Ovary (tissue), 9 donors: ENCODE measurements around the gene PACSIN2. TPM values are rescaled to one million over a fixed set of nuclear protein-coding genes. Genes with fewer than 3 reads are reported as not detected.

Experiments used
- DNase-seq, 5 donors: peaks; one replicate each; pipeline ENCODE4 v3.0.0-alpha.2; 2019 to 2020
- H3K27ac ChIP-seq, 2 donors: fragments of 200-600 bp; one replicate each; pipeline versions ENCODE4 v1.5.1 to v1.8.0; 2019 to 2022
- H3K27me3 ChIP-seq: fragments of 200-600 bp; one replicate; pipeline ENCODE4 v1.8.0; 2022
- H3K36me3 ChIP-seq: fragments of 200-600 bp; sonication (generic); one replicate; pipeline ENCODE4 v1.5.1; 2019
- H3K4me1 ChIP-seq: one replicate; pipeline ENCODE4 v1.8.1; 2013; ENCODE audit warnings: mild to moderate bottlenecking, moderate library complexity; ENCODE audit not compliant: insufficient read depth
- H3K4me3 ChIP-seq: fragments of 200-600 bp; sonication (generic); one replicate; pipeline ENCODE4 v1.5.1; 2017
- H3K9me3 ChIP-seq, 2 donors: fragments of 200-600 bp in 1 of 2; sonication (generic) in 1 of 2; one replicate each; pipeline versions ENCODE4 v1.5.1 to v1.8.1; 2013 to 2019; ENCODE audit warnings: mild to moderate bottlenecking in 1 of 2, moderate library complexity in 1 of 2
- CTCF ChIP-seq, 3 donors: fragments of 450-650 bp in 2 of 3; fragments of 200-600 bp in 1 of 3; IDR thresholded peaks; one replicate each; pipeline versions ENCODE4 v1.5.1 to v1.8.0; 2016 to 2022; ENCODE audit warnings: antibody characterized with exemption in 3 of 3, mild to moderate bottlenecking in 1 of 3
- EP300 ChIP-seq: sonication (generic); formaldehyde crosslinking; IDR thresholded peaks from one replicate; pipeline ENCODE4 v1.6.1; 2017; ENCODE audit warnings: antibody characterized with exemption
- POLR2A ChIP-seq: fragments of 450-650 bp; IDR thresholded peaks from one replicate; pipeline ENCODE4 v1.6.1; 2017; ENCODE audit warnings: antibody characterized with exemption, mild to moderate bottlenecking, moderate library complexity
- WGBS, 3 donors: extraction: QIAGEN DNeasy Blood & Tissue Kit in 1 of 3; methylation state at CpG; one replicate each; pipeline versions ENCODE4 v1.1.5 to v1.1.7; 2013 to 2017; 5-methylcytosine and 5-hydroxymethylcytosine counted together
- intact Hi-C, 4 donors: fragments of 100-400 bp; cut with DNase I; formaldehyde crosslinking; loops; one replicate each; pipeline versions ENCODE4 v1.11.0 to v1.15.1; 2022 to 2023
- polyA plus RNA-seq, 2 donors: library from polyadenylated mRNA; stranded (reverse); fragments of 200-250 nt in 1 of 2; fragments of 350-450 nt in 1 of 2; fragmentation: Illumina TruSeq in 1 of 2; extraction: RNeasy Lipid Tissue Mini Kit (QIAGEN cat#74804) in 1 of 2; gene quantifications; one replicate each; pipeline ENCODE4 v1.2.3, GENCODE V29; 2013 to 2014
- total RNA-seq, 7 donors: library from RNA; depleted of rRNA in 2 of 7; stranded (reverse); fragments of >200 nt in 2 of 7; fragmentation: NEBNext Ultra II Directional in 3 of 7; extraction: Animal tissue kit (Norgen Biotek cat#: 25700) in 3 of 7; gene quantifications; one replicate each; pipeline versions ENCODE4 v1.1.0 to v1.2.4, GENCODE V29; 2016 to 2023
- donor health status: DM: no; HTN: no; CAD: no; lungs with moderate emphysema.
- donor health status: DM: no; HTN: no; CAD: no.
- donor health status: Bipolar disorder and iron deficiency.
- donor health status: DM: yes; HTN: yes; CAD: no.
- donor health status: DM: no; HTN: no; CAD: no.
- donor health status: DM: yes; HTN: yes; CAD: no.

The PACSIN2 gene
- total and polyA plus RNA-seq, 9 donors, result 25.5 to 60.0 (median 48.0) TPM

- no peak for TF ChIP-seq POLR2A
- no peak overlapping the region for H3K27ac ChIP-seq
- no peak overlapping the region for H3K4me3 ChIP-seq
- no peaks in the 10 kb centered on the region for H3K36me3 ChIP-seq
- H3K4me1 ChIP-seq, result peaks cover 13% of the 10 kb centered on the region
- DNase-seq, result no peak
- no peaks in the 10 kb centered on the region for H3K9me3 ChIP-seq
- WGBS, 3 donors, result 60 to 81% (median 62%) methylated on average over 10 of the region's 10 CpGs
- intact Hi-C loops, result no loop called here
- no peaks in the 10 kb centered on the region for H3K27me3 ChIP-seq
These were observed 54.2 kb downstream of the PACSIN2 start for GRCh38 chr22:42960531-42961399.

GRCh38 chr22:42959576-42960509 is 55.1 kb downstream of the PACSIN2 start:
- DNase-seq, result peak in 1 of 5 donors; percentile 44
- H3K27ac ChIP-seq, result no peak overlapping the region
- H3K4me3 ChIP-seq, result no peak overlapping the region
- H3K4me1 ChIP-seq, result peaks cover 13% of the 10 kb centered on the region
- TF ChIP-seq CTCF (IDR thresholded peaks at IDR 0.05) (no peak), EP300 (no peak), POLR2A (no peak)
- no peaks in the 10 kb centered on the region for H3K36me3 ChIP-seq
- no peaks in the 10 kb centered on the region for H3K27me3 ChIP-seq
- intact Hi-C loops, result no loop called here
- WGBS, 3 donors, result 35 to 50% (median 37%) methylated on average over 13 of the region's 13 CpGs
- H3K9me3 ChIP-seq, result no peaks in the 10 kb centered on the region

- Histone ChIP-seq H3K27ac (no peak overlapping the region), H3K4me1 (peaks cover 13% of the 10 kb centered on the region), H3K4me3 (no peak overlapping the region), H3K36me3 (no peaks in the 10 kb centered on the region), H3K9me3 (no peaks in the 10 kb centered on the region), H3K27me3 (no peaks in the 10 kb centered on the region)
- WGBS, 3 donors, result 71 to 79% (median 75%) methylated on average over 6 of the region's 6 CpGs
- no peak for DNase-seq
- intact Hi-C loops, result no loop called here
- TF ChIP-seq EP300, result no peak
- no peak for TF ChIP-seq POLR2A
- no peak for TF ChIP-seq CTCF (IDR thresholded peaks at IDR 0.05)
These were observed 56.0 kb downstream of the PACSIN2 start for GRCh38 chr22:42958937-42959336.

DNA sequence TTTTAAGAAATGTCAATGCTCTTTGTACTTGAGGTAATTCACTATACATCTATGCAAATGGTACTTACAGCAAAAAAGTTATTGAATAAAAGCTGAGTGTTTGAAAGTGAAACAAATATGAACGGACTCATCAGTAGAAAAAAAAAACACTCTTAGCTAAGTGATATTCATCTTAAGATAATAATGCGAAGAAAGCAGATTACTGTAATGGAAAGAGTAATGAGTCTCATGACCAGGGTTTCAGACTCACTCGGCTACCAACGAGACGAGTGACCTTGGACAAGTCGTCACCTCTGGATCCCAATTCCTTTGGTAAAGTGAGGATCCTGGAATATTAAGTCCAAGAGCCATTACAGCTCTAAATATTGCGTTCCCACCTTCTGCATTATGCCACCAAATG is 57.0 kb downstream of the PACSIN2 start:
- TF ChIP-seq POLR2A (no peak), CTCF (IDR thresholded peaks at IDR 0.05) (no peak), EP300 (no peak)
- Histone ChIP-seq H3K27me3 (no peaks in the 10 kb centered on the region), H3K9me3 (no peaks in the 10 kb centered on the region), H3K36me3 (no peaks in the 10 kb centered on the region), H3K27ac (no peak overlapping the region), H3K4me3 (no peak overlapping the region), H3K4me1 (peaks cover 12% of the 10 kb centered on the region)
- WGBS, 3 donors, result 82 to 85% (median 85%) methylated on average over 7 of the region's 7 CpGs
- no peak for DNase-seq
- intact Hi-C loops, result no loop called here
